ENCODE data around the gene BUB1.

- TF ChIP-seq CTCF (IDR thresholded peaks at IDR 0.05) (no peak), POLR2A (IDR thresholded peaks at IDR 0.05) (no peak), EP300 (IDR thresholded peaks at IDR 0.05) (no peak)
These were observed 20.0 kb downstream of the BUB1 start for GRCh38 chr2:110657724-110658305.

All from ovary (tissue), 3 donors.